COR-L47 (cell line): Measurements from ENCODE around the gene MRGPRX2.

Source experiments
- DNase-seq: peaks from one replicate; lab custom pipeline; 2025; lab: John Stamatoyannopoulos, UW

Gene MRGPRX2

GRCh38 chr11:19075636-19076035 lies 15.1 kb upstream of the MRGPRX2 start:
- DNase-seq, result no peak

GRCh38 chr11:19073454-19074415 lies 13.2 kb upstream of the MRGPRX2 start:
- no peak for DNase-seq

DNA sequence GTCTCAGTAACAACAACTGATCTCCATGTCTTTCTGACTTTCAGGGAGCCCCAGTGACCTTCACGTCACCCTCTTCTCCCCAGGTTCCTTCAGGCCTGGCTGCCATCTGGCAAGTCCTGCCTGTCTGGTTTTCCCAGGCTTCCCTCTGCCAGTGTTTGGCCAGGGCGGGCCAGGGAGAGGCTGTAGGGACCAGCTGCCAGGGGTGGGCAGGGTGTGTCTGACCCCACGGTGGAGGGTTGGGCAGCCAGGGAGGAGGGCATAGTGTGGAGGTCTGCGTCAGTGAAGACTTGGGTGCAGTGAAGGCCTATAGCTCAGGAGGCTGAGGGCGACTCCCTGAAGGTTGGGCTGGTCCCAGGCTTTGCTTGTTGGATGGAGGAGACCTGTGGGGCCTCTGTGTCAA lies 11.9 kb upstream of the MRGPRX2 start:
- DNase-seq, result no peak

DNA sequence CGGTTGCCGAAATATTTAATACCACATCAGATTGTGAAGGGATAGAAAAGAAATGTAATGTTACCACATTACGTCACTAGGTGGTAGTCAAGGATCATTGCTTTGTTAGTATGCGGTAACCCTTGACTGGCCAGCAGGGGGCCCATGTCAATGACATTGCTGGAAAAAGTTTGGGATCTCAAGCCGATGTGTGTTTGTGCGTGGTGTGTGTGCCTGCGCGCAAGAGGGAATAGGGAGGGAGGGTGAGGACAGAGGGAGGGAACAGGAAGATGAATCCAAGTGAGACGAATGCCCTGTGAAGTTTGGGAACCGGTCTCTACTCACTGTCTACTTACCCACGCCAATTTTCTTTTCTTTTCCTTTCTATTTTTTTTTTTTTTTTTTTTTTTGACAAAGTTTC lies 10.7 kb upstream of the MRGPRX2 start:
- DNase-seq, result peak; percentile 84

DNA sequence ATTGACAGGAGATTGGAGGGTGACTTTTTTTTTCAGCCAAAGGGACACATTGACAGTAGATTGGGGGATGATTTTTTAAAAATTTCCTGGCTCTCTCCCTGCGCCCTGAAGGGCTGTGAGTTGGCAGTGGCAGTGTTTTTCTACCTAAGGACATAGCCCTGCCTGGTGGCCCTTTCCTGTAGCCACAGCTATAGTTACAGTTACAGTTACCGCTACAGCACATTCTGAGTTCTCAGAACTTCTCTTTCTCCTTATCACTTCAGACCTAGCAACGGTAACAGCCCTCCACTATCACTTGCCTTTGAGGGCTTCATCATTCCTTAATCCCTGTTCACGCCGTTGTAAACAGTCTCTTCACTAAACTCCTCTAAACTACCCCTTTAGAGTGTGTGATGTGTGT lies 684 bp downstream of the MRGPRX2 start:
- no peak for DNase-seq

GRCh38 chr11:19055905-19056304 lies 4.6 kb downstream of the MRGPRX2 start:
- DNase-seq, result no peak

DNA sequence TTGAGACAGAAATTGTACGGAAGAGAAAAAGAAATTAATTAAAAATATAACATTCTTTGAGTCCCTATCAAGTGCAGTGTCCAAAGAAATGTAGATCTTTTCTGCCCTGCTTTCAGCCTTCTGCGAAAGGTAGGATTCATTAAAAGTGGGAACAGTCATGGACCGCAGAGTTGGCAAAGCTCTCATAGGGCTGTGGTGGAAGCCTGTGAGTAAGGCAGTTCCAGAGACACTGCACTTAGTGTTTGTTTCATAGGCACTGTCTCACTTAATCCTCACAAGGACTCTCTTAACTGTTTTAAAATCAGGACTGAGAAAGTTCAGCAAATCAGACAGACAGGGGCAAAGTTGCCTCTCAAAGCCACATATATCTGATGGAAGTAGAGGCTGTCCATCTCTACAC lies 5.5 kb downstream of the MRGPRX2 start:
- no peak for DNase-seq

DNA sequence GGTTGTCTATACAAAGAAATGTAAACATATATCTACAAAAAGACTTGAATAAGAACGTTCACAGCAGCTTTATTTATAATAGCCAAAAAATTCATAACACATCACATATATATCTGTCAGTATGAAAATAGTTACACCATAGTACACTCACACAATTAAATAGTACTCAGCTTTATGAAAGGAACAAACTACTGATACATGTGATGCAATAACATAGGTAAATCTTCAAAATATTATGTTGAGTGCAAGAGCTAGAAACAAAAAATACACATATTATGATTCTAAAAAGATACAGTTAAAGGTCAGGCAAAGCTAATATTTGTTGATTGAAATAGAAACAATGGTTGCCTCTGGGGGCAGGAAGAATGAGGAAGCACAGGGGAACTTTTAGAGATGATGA lies 6.6 kb downstream of the MRGPRX2 start:
- DNase-seq, result no peak

DNA sequence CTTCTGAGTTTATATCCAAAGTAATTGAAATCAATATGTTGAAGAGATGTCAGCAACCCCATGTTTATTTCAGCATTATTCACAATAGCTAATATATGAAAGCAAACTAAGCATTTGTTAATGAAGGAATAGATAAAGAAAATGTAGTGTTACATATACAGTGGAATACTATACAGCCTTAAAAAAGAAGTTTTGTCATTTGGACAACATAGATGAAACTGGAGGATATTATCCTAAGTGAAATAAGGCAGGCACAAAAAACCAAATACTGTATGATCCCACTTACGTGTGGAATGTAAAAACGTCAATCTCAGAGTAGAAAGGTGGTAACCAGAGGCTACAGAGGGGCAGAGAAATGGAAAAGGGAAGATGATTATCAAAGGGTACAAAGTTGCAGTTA lies 10.2 kb downstream of the MRGPRX2 start:
- DNase-seq, result no peak

GRCh38 chr11:19049351-19049750 lies 11.2 kb downstream of the MRGPRX2 start:
- DNase-seq, result no peak

DNA sequence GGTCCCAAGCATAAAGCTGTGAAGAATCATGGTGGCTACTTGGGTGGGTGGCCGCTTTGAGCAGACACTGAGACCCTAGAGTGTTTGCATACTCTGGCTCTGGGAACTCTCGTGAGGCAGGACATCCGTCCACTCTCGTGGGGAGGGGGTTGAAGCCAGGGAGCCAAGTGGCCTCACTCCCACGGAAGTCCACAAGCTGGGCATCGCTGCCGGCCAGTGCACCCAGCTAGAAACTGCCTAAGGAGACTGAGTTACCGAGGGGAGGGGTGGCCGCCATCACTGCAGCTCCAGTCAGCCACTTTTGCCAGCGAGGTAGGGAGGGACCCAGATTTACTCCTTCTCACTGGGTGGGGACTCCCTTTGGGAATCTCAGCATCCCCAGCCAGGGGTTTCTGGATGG lies 20.5 kb downstream of the MRGPRX2 start:
- DNase-seq, result no peak

DNA sequence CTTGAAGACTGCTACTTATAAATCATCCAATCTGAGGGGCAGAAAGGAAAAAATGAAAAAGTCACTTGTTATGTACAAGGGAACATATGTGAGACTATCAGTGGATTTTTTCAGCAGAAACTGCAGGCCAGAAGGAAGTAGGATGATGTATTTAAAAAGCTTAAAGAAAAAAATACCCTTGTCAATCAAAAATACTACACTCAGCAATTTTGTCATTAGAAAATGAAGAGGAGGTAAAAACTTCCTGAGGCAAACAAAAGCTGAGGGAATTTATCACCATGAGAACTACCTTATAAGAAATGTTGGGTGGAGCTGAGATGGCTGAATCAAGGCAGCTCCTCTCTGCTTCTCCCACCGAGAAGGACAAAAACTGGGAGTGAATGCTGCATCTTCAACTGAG lies 21.1 kb downstream of the MRGPRX2 start:
- no peak for DNase-seq

GRCh38 chr11:19032990-19033389 lies 27.5 kb downstream of the MRGPRX2 start:
- no peak for DNase-seq

DNA sequence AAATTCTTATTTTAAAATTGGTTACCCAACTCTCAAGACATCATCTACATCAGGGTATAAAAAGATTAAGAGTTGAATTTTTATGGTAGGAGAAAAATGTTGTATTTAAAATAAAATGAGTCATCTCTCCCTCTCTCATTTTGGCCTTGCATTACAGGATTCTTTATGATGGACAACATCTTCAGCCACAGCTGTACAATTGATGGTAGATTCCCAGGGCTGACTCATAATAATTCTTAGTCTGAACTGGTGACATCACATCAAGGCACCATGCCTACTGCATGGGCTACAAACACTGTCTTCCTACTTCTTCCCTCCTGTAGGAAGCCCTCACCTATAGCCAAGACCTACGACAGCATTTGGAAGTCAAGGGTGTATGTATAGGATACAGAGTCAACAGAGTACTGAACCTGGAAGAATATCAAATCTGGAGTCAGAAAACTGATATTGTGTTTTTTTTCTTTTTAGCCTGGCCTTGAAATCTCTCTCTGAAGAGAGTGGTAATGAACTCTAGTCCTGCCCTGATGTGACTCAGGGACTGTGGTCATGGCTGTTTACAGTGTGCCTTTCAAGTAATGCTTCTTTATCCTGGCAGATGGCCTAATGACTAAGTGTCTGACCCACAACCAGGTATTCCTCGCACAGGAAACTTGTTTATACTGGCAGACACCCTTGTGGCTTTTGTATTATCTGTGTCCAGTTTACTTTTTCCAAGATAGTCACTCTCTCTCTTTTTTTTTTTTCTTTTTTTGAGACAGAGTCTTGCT lies 32.5 kb downstream of the MRGPRX2 start:
- no peak for DNase-seq

- no peak for DNase-seq
These were observed 33.7 kb downstream of the MRGPRX2 start for GRCh38 chr11:19026862-19027261.

- no peak for DNase-seq
These were observed 34.8 kb downstream of the MRGPRX2 start for GRCh38 chr11:19025481-19026406.

DNA sequence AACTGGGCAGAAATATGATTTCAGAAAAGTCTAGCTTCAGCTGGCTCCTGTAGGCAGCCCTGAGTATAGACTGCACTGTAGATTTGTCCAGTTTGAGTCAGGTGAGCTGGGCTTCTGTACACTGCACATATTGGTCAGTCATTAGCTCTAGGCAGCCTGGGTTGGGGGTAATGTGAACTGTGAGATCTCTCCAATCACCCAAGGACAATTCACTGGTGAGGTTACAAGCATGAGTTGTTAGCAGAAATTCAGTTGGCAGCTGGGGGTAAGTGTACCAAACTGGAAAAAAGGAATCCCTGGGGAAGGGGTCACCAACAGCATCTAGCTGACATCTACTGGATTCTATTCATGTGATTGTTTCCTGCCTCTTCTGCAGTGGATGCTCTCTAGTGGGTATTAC lies 39.7 kb downstream of the MRGPRX2 start:
- DNase-seq, result no peak

DNA sequence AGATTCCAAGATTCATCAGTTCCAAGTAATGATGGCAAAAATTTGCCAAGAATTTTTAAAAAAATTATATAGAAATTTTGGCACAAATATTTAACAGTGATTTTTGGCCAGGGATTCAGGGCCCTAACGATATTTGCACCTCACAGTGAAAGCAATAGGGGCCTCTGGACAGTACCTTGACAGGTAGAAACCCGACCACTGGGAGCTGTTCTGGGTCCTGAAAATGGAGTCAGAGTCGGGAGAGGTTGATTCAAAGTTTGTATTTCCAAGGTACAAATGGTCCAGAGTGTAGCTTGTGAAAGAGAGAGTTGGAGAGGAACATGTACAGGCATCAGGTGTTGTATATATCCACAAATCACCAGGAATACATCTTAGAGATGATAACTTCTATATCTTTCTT lies 41.6 kb downstream of the MRGPRX2 start:
- DNase-seq, result no peak

DNA sequence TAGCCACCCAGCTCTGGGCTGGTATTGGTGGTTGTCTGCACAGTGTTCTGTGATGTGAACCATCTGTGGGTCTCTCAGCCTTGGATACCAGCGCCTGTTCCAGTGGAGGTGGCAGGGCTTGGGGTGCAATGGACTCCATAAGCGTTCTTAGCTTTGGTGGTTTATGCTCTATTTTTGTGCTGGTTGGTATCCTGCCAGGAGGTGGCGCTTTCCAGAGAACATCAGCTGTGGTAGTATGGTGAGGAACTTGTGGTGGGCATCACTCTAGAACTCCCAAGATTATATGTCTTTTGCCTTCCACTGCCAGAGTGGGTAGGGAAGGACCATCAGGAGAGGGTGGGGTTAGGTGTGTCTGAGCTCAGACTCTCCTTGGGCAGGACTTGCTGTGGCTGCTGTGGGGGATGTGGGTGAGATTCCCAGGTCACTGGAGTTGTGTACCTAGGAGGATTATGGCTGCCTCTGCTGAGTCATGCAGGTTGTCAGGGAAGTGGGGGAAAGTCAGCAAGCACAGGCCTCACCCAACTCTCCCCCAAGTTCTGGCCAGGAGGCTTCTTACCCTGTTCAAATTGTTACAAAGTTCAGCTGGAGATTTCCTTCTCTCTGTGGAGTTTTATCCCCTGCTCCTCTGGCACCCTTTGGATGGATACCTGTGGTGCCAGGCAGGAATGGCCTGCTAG lies 47.2 kb downstream of the MRGPRX2 start:
- no peak for DNase-seq

DNA sequence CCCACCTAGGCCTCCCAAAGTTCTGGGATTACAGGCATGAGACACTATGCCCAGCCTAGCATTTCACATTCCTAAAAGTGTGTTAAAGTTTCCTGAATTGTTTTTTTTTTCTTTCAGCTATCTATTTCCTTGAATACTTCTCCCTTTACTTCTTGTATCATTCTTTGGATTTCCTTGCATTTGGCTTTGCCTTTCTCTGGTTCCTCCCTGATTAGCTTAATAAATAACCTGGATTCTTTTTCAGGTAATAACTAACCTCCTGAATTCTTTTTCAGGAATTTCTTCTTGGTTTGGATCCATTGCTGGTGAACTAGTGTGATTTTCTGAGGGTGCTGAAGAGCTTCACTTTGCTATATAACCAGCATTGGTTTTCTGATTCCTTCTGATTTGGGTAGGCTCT lies 47.9 kb downstream of the MRGPRX2 start:
- no peak for DNase-seq
